ENCODE results near the gene CACNA1C. TPM values are rescaled to one million over a fixed set of nuclear protein-coding genes. Genes with fewer than 3 reads are reported as not detected.

The CACNA1C gene
- total RNA-seq, 4 donors from 2014 or later: 1.5 to 13.5 (median 2.1) TPM

DNA sequence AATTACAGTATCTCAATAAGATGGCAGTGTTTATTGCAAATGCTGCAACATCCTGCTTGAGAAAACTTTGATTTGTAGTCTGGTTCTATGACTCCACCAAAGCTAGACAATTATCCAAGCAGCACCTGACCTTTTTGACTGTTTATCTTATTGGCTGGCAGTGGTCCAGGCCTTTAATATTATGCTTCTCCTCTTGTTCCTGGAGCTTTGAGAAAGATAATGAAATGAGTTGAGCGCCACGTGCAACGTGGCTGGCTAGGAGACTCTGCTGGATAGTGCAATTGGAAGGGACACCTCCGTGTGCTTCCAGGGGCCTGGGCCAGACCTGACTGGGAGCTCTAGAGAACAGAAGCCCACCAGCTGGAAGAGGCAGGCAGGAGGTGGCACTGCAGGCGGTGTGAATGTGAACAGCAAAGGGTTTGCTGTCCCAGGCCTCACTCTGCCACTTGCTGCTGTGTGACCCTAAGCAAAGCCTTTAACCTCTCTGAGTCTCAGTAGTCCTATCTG, 349.3 kb downstream of the CACNA1C start:
- Histone ChIP-seq H3K9me3 (no peaks in the 10 kb centered on the region), H3K36me3 (no peaks in the 10 kb centered on the region), H3K27ac (no peak overlapping the region), H3K27me3 (no peaks in the 10 kb centered on the region), H3K4me1 (peaks cover 0 to 11% (median 4%) of the 10 kb centered on the region in 3 donors), H3K4me3 (no peak overlapping the region)
- TF ChIP-seq POLR2A (IDR thresholded peaks at IDR 0.05) (no peak), CTCF (IDR thresholded peaks at IDR 0.05) (no peak)
- intact Hi-C loops (cut with DNase I): no loop called here
- 60 to 62% methylated on average over 3 to 5 of the region's 5 CpGs for WGBS, 2 donors
- no peak for DNase-seq

DNA sequence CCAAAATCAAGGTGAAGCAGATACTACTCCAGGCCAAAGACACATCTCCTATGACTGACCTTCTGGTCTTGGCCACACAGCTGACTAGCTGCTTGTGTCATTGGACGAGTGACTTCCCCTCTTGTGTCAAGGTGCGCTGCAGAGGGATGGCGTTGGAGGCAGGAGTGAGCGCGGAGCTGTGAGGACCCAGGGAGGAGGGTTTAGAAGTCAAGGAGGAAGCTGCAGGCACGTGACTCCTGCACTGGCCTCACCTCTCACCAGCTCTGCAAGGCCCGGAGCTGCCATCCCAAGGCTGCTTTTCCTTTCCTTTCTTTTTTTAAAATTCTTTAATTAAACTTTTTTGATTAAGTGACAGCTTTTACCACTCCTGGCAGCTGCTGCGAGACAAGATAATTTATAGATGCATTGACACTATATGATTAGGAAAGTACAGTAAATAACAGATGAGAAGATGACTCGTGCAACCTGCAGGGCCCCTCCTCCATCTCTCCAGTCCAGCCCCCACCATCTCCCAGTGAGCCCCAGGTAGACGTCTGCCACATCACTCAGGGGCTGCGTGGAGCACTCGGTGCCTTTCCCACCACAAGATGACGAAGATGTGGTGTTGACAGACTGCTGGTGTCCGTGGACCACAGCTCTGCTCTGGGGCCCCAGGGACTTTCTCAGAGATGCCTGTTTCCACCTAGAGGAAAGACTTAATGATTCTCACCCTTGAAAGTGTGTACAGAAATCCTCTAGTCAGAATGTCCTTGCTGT, 350.6 kb downstream of the CACNA1C start:
- no peak overlapping the region for H3K4me3 ChIP-seq
- H3K27me3 ChIP-seq: no peaks in the 10 kb centered on the region
- 78% methylated on average over 13 of the region's 14 CpGs for WGBS, 2 donors
- no peak for DNase-seq
- no peaks in the 10 kb centered on the region for H3K4me1 ChIP-seq
- no peak overlapping the region for H3K27ac ChIP-seq
- intact Hi-C loops (cut with DNase I): no loop called here
- no peaks in the 10 kb centered on the region for H3K9me3 ChIP-seq
- TF ChIP-seq POLR2A (IDR thresholded peaks at IDR 0.05) (no peak), CTCF (IDR thresholded peaks at IDR 0.05) (no peak)
- no peaks in the 10 kb centered on the region for H3K36me3 ChIP-seq

- intact Hi-C loops (cut with DNase I): no loop called here
- Histone ChIP-seq H3K4me3 (no peak overlapping the region), H3K4me1 (no peaks in the 10 kb centered on the region), H3K36me3 (no peaks in the 10 kb centered on the region), H3K27me3 (no peaks in the 10 kb centered on the region), H3K9me3 (no peaks in the 10 kb centered on the region), H3K27ac (no peak overlapping the region)
- WGBS, 2 donors: 78 to 84% methylated on average over 9 of the region's 9 CpGs
- no peak for TF ChIP-seq CTCF (IDR thresholded peaks at IDR 0.05)
- TF ChIP-seq POLR2A (IDR thresholded peaks at IDR 0.05): no peak
- DNase-seq: no peak
These were observed 352.3 kb downstream of the CACNA1C start for GRCh38 chr12:2405039-2405438.

DNA sequence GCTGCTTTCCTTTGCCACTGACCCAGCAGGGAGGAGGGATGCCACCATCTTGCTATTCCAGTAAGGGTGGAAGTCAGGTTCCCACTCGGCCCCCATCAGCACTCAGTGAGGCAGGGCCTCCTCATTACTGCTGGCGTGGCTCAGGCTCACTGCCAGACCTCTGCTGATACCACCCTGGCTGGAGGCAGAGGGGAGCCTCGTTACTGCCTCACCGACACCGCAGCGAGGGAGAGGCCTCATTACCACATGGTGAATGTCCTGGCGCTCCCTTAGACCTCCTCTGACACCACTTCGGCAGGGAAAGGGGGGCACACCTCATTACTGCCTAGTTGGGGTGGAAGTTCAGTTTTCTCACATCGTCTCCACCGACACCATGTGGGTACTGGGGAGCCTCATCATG, 354.1 kb downstream of the CACNA1C start:
- Histone ChIP-seq H3K27me3 (no peaks in the 10 kb centered on the region), H3K27ac (no peak overlapping the region), H3K36me3 (no peaks in the 10 kb centered on the region), H3K9me3 (no peaks in the 10 kb centered on the region), H3K4me3 (no peak overlapping the region), H3K4me1 (no peaks in the 10 kb centered on the region)
- TF ChIP-seq POLR2A (IDR thresholded peaks at IDR 0.05): no peak
- TF ChIP-seq CTCF (IDR thresholded peaks at IDR 0.05): no peak
- intact Hi-C loops (cut with DNase I): no loop called here
- 50 to 93% methylated on average over 1 to 7 of the region's 10 CpGs for WGBS, 2 donors
- no peak for DNase-seq

DNA sequence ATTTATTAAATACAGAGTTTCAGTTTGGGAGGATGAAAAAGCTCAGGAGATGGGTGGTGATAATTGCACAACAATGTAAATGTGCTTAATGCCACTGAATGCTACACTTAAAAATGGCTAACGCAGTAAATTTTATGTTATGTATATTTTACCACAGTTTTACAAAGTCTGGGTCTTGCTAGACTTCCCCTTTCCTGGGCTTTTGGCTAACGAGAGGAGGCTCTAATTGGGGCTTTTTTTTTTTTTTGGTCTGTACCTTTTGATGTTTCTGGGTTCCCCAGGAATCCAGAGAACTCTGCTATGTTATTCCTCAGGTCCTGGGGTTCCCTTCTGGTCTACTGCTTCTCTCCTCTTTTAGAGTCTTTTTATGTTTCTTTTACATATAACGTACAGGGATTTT, 355.5 kb downstream of the CACNA1C start:
- DNase-seq: no peak
- no peak overlapping the region for H3K4me3 ChIP-seq
- no peaks in the 10 kb centered on the region for H3K9me3 ChIP-seq
- H3K36me3 ChIP-seq: no peaks in the 10 kb centered on the region
- H3K27me3 ChIP-seq: no peaks in the 10 kb centered on the region
- TF ChIP-seq POLR2A (IDR thresholded peaks at IDR 0.05) (no peak), CTCF (IDR thresholded peaks at IDR 0.05) (no peak)
- no peaks in the 10 kb centered on the region for H3K4me1 ChIP-seq
- intact Hi-C loops (cut with DNase I): no loop called here
- H3K27ac ChIP-seq: no peak overlapping the region
- WGBS, 2 donors: 54 to 62% methylated on average over 3 of the region's 3 CpGs

All from esophagus squamous epithelium (tissue), 5 donors.